KOPT-K1 (cell line): ENCODE measurements around the gene TUSC2.
"Not testable (repeated sequence)": the region's sequence is repeated elsewhere in the genome, so short reads cannot be mapped to it uniquely, and the experiment has no call there.

Experiments
- H3K27ac ChIP-seq: fragments of 200-600 bp; sonication (generic); 2 replicates; pipeline ENCODE4 v1.5.1; 2016; ENCODE audit warnings: antibody characterized with exemption, mild to moderate bottlenecking, low read depth, low read length; ENCODE audit not compliant: poor library complexity, severe bottlenecking
- H3K36me3 ChIP-seq: fragments of 200-600 bp; sonication (generic); 2 replicates; pipeline ENCODE4 v1.5.1; 2017; ENCODE audit warnings: antibody characterized with exemption, mild to moderate bottlenecking, low read length, moderate library complexity; ENCODE audit not compliant: insufficient read depth
- H3K9me3 ChIP-seq: fragments of 200-600 bp; sonication (generic); 2 replicates; pipeline ENCODE4 v1.5.1; 2017; ENCODE audit warnings: antibody characterized with exemption, low read length, mild to moderate bottlenecking; ENCODE audit not compliant: insufficient read depth, poor library complexity, severe bottlenecking

TUSC2 gene

GRCh38 chr3:50290161-50290641 lies 37.8 kb downstream of the TUSC2 start:
- Histone ChIP-seq H3K36me3 (peaks cover 51% of the 10 kb centered on the region), H3K27ac (no peak overlapping the region), H3K9me3 (no peaks in the 10 kb centered on the region)

- peaks cover 51% of the 10 kb centered on the region for H3K36me3 ChIP-seq
- H3K9me3 ChIP-seq: no peaks in the 10 kb centered on the region
- H3K27ac ChIP-seq: no peak overlapping the region
Observed at GRCh38 chr3:50289130-50289529, 38.9 kb downstream of the TUSC2 start.

GRCh38 chr3:50288387-50289007 lies 39.5 kb downstream of the TUSC2 start:
- Histone ChIP-seq H3K9me3 (no peaks in the 10 kb centered on the region), H3K36me3 (peaks cover 51% of the 10 kb centered on the region), H3K27ac (no peak overlapping the region)

GRCh38 chr3:50287262-50287661 lies 40.8 kb downstream of the TUSC2 start:
- H3K36me3 ChIP-seq: peaks cover 51% of the 10 kb centered on the region
- H3K9me3 ChIP-seq: no peaks in the 10 kb centered on the region

GRCh38 chr3:50286322-50287227 lies 41.4 kb downstream of the TUSC2 start:
- Histone ChIP-seq H3K9me3 (no peaks in the 10 kb centered on the region), H3K27ac (no peak overlapping the region), H3K36me3 (peaks cover 51% of the 10 kb centered on the region)

More at GRCh38 chr3:50287262-50287661, 40.8 kb downstream of the TUSC2 start:
- no peak overlapping the region for H3K27ac ChIP-seq

- not testable (repeated sequence) for H3K9me3 ChIP-seq, H3K27ac ChIP-seq
- peaks cover 36% of the 10 kb centered on the region for H3K36me3 ChIP-seq
Observed at GRCh38 chr3:50284121-50284520, 43.9 kb downstream of the TUSC2 start.

- H3K27ac ChIP-seq: no peak overlapping the region
- no peaks in the 10 kb centered on the region for H3K9me3 ChIP-seq
- H3K36me3 ChIP-seq: no peaks in the 10 kb centered on the region
Observed at GRCh38 chr3:50279255-50280016, 48.6 kb downstream of the TUSC2 start.

GRCh38 chr3:50278880-50279224 lies 49.2 kb downstream of the TUSC2 start, which contains the start of gene LSMEM2:
Gene LSMEM2, plus strand, starts transcription at chr3:50279087. Its CDS starts 27 bp downstream, at chr3:50279114.
- Histone ChIP-seq H3K27ac (no peak within 1 kb of the TSS), H3K9me3 (no peaks in the 10 kb centered on the region), H3K36me3 (no peaks in the 10 kb centered on the region)

GRCh38 chr3:50278123-50278879 lies 49.7 kb downstream of the TUSC2 start:
- H3K36me3 ChIP-seq: no peaks in the 10 kb centered on the region
- H3K9me3 ChIP-seq: no peaks in the 10 kb centered on the region
- H3K27ac ChIP-seq: no peak overlapping the region

GRCh38 chr3:50276762-50277101 lies 51.3 kb downstream of the TUSC2 start:
- Histone ChIP-seq H3K36me3 (no peaks in the 10 kb centered on the region), H3K27ac (no peak overlapping the region), H3K9me3 (no peaks in the 10 kb centered on the region)

- H3K9me3 ChIP-seq: no peaks in the 10 kb centered on the region
- no peak overlapping the region for H3K27ac ChIP-seq
- no peaks in the 10 kb centered on the region for H3K36me3 ChIP-seq
Observed at GRCh38 chr3:50275996-50276761, 51.8 kb downstream of the TUSC2 start.

- Histone ChIP-seq H3K27ac (no peak overlapping the region), H3K36me3 (no peaks in the 10 kb centered on the region), H3K9me3 (no peaks in the 10 kb centered on the region)
Observed at GRCh38 chr3:50275141-50275995, 52.7 kb downstream of the TUSC2 start.
